ENCODE measurements around the gene MYOM3.

Gene MYOM3

DNA sequence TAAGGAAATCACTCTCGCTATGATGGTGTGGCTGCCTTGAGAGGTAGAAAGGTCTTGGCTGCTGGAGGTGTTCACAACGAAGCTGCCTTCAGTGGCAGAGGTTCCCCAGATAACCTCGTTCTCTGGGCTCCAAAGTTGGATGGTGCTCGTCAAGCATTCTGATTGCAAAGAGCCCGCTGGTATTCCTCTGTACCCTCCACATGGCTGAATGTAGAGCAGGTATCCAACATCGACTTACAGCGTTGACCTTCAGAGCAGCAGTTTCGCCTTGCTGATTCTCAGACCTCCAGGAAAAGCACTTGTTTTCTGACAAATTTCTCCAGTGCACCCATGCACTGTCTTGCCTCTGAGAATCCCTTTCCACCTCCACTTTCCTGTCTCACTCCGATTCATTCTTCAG is 35.3 kb upstream of the MYOM3 start:
- DNase-seq (ENCODE audit: low spot score): no peak
- TF ChIP-seq, protein P1, sequence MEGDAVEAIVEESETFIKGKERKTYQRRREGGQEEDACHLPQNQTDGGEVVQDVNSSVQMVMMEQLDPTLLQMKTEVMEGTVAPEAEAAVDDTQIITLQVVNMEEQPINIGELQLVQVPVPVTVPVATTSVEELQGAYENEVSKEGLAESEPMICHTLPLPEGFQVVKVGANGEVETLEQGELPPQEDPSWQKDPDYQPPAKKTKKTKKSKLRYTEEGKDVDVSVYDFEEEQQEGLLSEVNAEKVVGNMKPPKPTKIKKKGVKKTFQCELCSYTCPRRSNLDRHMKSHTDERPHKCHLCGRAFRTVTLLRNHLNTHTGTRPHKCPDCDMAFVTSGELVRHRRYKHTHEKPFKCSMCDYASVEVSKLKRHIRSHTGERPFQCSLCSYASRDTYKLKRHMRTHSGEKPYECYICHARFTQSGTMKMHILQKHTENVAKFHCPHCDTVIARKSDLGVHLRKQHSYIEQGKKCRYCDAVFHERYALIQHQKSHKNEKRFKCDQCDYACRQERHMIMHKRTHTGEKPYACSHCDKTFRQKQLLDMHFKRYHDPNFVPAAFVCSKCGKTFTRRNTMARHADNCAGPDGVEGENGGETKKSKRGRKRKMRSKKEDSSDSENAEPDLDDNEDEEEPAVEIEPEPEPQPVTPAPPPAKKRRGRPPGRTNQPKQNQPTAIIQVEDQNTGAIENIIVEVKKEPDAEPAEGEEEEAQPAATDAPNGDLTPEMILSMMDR (IDR thresholded peaks at IDR 0.05): no peak
- Histone ChIP-seq H3K27ac (no peak overlapping the region), H3K4me3 (no peak overlapping the region)

DNA sequence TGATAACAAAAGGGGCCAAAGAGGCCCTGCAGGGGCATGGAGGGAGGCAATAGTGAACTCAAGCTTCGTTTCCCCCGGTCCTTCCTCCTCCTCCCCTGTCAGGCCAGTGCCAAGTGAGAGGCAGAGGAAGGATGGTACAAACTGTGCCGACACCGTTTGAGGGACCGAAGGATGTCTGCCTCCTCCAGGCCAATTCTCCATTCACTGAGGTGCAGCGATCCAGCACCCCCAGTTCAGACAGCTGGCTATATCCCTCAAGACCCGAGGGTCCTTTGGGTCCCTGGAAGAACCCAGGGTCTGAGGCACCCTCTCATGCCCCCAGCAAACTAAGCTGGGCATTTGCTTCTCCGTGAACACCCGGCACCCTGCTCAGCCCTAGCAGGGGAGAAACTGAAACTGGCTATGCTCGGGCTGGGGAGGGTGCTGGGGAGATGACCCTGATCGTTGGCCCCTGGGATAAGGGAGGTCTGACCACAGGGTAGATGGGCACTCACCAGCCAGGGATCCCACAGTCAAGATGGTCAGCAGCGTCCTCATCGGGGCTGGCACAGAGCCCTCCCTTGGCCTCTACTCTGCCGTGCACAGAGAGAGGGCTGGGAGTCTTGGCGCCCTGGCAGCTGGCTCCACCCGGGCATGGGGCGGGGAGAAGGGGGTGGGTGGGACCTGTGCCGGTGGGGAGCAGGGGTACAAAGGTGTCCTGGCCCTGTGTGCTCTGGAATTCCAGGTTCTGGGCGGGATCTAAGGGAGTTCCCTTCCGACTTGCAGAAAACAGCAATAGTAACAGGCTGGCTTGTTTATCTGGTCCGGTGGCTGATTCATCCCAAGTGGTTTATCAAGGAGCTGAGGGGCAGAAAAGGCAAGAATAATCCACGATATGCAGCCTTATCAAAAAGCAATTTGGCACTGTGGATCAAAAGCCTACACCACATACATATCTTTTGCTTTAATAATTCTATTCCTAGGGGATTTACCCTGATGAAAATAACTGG is 30.9 kb upstream of the MYOM3 start, which contains the start of gene IL22RA1:
Gene IL22RA1 (minus strand): TSS at position 595 of the 989 bp plus-strand sequence. CDS start 58 bp downstream, at position 537.
- DNase-seq (ENCODE audit: low spot score): no peak

DNA sequence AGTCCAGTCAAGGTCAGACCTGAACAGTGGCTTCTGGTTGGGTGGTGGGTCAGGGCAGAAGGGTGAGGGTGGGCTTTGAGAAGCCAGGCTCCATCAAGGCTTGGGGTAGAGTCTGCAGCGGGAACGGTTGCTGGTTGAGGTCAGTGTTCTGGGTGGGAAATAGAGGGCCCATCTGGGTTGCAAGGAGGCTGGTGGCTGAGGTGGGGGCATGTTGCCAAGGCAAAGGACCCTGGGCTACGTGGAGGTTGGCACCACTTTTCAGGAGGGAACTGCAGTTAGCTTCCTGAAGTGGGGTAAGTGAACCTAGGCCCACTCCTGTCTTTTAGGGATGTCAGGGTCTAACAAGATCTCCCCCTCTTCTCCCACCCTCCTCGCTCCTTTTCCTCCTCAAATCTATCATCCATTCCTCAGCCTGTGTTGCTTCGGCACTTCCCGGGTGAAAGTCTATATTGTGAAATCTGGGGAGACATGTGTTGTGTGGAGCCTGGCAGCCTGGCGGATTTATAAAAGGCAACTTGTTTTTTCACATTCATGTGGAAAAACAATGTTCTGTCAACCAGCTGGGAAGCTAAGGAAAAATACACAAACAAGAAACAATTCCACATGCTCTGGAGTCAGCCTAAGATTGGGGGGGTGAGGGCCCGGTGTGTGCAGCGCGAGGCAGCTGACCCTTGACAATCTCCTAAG is 29.5 kb upstream of the MYOM3 start:
- H3K27ac ChIP-seq: no peak overlapping the region
- TF ChIP-seq, protein P1 (IDR thresholded peaks at IDR 0.05): no peak
- no peak for DNase-seq (ENCODE audit: low spot score)
- H3K4me3 ChIP-seq: no peak overlapping the region

More for the DNA sequence above, 30.9 kb upstream of the MYOM3 start, which contains the start of gene IL22RA1:
- no peak within 1 kb of the TSS for H3K27ac ChIP-seq
- H3K4me3 ChIP-seq: peak within 1 kb of the TSS; percentile 73
- TF ChIP-seq, protein P1 (IDR thresholded peaks at IDR 0.05): no peak

DNA sequence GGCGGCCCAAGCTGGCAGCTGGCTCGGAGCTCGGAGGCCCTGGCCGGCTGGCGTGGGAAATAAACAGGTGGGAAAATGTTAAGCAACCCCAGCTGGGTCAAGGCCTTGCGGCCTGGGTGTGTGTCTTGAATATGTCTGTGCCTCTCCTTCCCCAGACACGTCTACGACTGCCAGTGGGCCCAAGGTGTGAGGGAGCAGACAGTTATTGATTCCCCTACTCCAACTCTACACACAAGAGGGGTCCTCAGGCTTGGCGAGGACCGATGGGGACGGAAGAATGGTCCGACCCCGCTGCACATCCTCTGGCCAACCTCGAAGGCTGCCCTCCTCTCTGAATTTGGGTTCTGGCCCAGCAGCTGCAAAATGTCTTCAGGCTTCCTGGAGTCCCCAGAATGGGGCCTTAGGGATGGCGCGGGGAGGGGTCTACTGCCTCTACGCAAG is 28.8 kb upstream of the MYOM3 start:
- no peak for DNase-seq (ENCODE audit: low spot score)
- no peak overlapping the region for H3K4me3 ChIP-seq

DNA sequence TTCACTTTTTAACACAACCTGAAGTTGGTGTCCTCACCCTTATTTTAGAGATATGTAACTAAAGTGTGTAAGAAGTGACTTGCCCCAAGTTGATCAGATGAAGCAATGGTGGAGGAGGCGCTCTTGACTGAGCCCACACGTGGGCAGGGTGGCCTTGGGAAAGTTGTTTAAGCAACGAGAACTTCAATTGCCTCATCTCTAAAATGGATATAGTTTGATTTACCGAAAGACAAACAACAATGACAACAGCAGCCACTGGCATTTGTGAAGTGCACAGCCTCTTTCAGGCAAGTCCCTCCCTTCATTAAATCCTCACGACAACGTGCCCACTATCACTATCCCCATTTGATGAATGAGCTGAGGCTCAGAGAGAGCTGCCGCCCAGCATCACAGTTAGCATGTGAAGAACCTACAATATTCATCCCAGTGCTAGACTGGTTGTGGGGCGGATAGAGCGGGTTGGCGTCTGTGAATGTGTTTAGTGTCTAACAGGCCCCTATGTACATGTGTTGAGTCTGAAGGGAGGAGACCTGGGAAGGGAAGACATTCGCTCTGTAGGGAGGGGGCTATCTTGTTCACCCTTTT is 28.0 kb upstream of the MYOM3 start:
- no peak overlapping the region for H3K4me3 ChIP-seq
- TF ChIP-seq, protein P1 (IDR thresholded peaks at IDR 0.05): no peak
- no peak for DNase-seq (ENCODE audit: low spot score)
- no peak overlapping the region for H3K27ac ChIP-seq

More for the DNA sequence above, 28.8 kb upstream of the MYOM3 start:
- TF ChIP-seq, protein P1 (IDR thresholded peaks at IDR 0.05): no peak
- no peak overlapping the region for H3K27ac ChIP-seq

DNA sequence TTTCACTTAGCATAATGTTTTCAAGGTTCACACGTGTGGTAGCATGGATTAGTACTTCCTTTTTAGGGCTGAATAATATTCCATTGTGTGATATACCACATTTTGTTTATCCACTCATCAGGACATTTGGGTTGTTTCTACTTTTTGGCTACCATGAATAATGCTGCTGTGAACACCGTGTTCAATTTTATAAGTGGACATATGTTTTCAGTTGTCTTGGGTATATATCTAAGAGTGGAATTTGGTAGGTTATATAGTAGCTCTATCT is 27.2 kb upstream of the MYOM3 start:
- DNase-seq (ENCODE audit: low spot score): no peak
- TF ChIP-seq, protein P1 (IDR thresholded peaks at IDR 0.05): no peak
- Histone ChIP-seq H3K4me3 (no peak overlapping the region), H3K27ac (no peak overlapping the region)
